Stimulated activated CD8-positive, alpha-beta memory T cell treated with anti-CD3 and anti-CD28 coated beads, Interleukin-4, amount 100 ng/mL, for 48 hours (primary cell): ENCODE results near the gene ANKRD10.

ENCODE experiments used
- DNase-seq: peaks from one replicate; pipeline ENCODE4 v3.0.0-alpha.2; 2020

The ANKRD10 gene

DNA sequence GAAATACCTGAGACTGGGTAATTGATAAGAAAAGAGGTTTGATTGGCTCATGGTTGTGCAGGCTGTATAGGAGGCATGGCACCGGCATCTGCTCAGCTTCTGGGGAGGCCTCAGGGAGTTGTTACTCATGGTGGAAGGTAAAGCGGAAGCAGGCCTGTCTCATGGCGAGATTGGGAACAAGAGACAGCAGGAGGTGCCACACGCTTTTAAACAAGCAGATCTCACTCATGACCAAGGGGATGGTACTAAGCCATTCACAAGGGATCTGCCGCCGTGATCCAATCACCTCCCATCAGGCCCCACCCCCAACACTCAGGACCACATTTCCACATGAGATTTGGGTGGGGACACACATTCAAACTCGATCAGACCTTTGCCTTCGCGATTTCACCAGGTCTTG lies 86.2 kb downstream of the ANKRD10 start:
- no peak for DNase-seq
